Measurements from ENCODE around the gene RASSF8.

DNA sequence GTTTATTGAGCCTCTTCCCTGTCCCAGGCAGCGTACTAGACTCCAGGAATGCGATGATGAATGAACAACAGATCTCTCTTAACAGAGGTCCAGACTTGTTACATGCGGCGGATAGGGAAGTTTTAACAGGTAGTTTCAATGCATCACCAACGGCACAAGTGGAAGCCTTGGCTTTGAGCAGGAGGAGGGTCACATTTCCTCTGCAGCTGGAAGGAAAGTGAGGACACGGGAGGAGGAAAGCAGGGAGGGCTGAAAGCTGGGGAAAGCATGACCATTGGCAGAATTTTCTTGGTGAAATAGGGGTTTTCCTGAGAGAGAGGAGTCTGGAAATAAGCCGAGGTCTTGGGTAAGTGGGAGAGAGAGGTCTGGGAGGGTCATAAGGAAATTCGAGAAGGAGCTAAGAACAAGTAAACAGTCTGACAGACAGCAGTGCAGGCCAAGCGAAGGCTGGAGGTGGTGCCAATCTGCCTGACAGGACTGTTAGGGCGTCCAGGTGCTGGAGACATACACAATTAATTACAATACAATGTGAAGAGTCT, 150.9 kb downstream of the RASSF8 start:
- TF ChIP-seq EP300 (IDR thresholded peaks at IDR 0.05) (no peak), POLR2AphosphoS5 (IDR thresholded peaks at IDR 0.05) (no peak)
